ENCODE measurements around the gene SDF4.

DNA sequence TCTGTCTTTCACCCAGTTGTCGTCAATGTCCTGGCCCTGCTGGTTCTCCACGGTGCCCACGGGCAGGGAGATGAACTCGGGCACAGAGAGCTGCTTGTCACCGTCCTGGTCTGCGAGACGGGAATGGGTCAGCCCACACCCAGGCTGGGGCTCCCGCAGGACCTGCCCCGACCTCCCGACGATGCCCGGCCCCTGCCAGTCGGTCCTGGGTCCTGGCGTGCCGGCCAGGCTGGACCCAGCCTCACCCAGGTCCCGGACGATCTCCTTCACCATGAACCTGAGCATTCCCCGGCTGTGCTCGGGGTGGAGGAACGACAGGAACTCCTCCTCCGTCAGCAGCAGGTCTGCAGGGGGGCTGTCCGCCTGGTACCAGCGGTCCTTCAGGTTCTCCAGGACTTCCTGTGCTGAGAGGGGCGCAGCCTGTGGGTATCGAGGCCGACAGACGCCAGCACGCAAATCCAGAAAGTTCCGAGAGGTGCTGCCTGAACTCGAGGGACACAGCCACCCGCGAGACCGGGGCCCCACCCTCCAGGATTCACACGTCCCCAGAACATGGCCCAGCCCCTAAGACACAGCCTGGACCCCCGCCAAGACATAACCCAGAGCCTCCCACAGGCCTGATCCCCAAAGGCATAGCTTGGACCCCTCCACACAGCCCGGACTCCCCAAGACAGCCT is 13.1 kb downstream of the SDF4 start:
- TF ChIP-seq, protein P1, sequence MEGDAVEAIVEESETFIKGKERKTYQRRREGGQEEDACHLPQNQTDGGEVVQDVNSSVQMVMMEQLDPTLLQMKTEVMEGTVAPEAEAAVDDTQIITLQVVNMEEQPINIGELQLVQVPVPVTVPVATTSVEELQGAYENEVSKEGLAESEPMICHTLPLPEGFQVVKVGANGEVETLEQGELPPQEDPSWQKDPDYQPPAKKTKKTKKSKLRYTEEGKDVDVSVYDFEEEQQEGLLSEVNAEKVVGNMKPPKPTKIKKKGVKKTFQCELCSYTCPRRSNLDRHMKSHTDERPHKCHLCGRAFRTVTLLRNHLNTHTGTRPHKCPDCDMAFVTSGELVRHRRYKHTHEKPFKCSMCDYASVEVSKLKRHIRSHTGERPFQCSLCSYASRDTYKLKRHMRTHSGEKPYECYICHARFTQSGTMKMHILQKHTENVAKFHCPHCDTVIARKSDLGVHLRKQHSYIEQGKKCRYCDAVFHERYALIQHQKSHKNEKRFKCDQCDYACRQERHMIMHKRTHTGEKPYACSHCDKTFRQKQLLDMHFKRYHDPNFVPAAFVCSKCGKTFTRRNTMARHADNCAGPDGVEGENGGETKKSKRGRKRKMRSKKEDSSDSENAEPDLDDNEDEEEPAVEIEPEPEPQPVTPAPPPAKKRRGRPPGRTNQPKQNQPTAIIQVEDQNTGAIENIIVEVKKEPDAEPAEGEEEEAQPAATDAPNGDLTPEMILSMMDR (IDR thresholded peaks at IDR 0.05 in 8 of 11, conservative IDR thresholded peaks at IDR 0.05 in 3 of 11) = no peak
- TF ChIP-seq POLR2A (IDR thresholded peaks at IDR 0.05) (no peak), POLR2AphosphoS5 (IDR thresholded peaks at IDR 0.05) (peak in 1 of 3 donors; percentile 11)
